Ovary (tissue), 3 donors: ENCODE measurements around the gene CACNA1S.

Source experiments
- CTCF ChIP-seq, 3 donors: fragments of 450-650 bp in 2 of 3; fragments of 200-600 bp in 1 of 3; IDR thresholded peaks; one replicate each; pipeline versions ENCODE4 v1.5.1 to v1.8.0; 2016 to 2022; ENCODE audit warnings: antibody characterized with exemption in 3 of 3, mild to moderate bottlenecking in 1 of 3
- EP300 ChIP-seq: sonication (generic); formaldehyde crosslinking; IDR thresholded peaks from one replicate; pipeline ENCODE4 v1.6.1; 2017; ENCODE audit warnings: antibody characterized with exemption
- POLR2A ChIP-seq: fragments of 450-650 bp; IDR thresholded peaks from one replicate; pipeline ENCODE4 v1.6.1; 2017; ENCODE audit warnings: antibody characterized with exemption, mild to moderate bottlenecking, moderate library complexity
- donor health status: DM: no; HTN: no; CAD: no.

GRCh38 chr1:201072922-201073321 lies 39.3 kb downstream of the CACNA1S start:
- TF ChIP-seq CTCF (IDR thresholded peaks at IDR 0.05) = no peak
- no peak for TF ChIP-seq POLR2A
- no peak for TF ChIP-seq EP300
